Measurements from ENCODE around the gene ATF1.

Gene ATF1

DNA sequence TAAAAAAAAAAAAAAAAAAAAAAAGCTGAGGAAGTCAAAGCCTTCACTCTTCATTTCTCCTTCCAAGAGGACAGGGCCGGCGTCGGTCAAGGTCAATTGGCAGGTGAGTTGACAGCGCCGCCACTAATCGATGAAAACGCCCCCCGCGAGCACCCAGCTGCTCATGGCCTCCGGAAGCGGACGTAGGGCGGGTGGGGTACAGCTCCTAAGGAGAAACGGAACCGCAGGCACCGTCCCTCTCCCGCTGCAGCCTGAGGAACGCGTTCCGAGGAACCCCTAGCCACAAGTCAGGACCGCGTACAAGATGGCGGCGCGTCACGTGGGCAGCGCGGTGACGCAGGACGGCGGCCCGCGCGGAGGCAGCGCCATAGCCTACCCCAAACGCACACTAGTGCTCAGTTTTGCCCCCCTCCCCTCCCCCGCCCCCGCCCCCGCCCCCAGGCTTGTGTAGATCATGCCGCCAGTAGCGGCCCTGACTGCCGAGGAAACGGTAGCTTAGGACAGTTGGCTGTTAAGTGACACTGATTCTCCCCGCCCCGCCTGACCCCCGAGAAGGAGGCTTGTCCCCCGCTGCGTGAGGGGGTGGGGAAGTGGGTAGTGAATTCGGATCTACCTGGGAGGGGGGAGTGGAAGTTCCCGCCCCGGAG, at the start of gene ATF1:
ATF1 (plus strand) TSS at position 463 of the 647 bp plus-strand sequence. CDS start 16,045 bp downstream, outside the sequence.
- DNase-seq, result peak; percentile 93

DNA sequence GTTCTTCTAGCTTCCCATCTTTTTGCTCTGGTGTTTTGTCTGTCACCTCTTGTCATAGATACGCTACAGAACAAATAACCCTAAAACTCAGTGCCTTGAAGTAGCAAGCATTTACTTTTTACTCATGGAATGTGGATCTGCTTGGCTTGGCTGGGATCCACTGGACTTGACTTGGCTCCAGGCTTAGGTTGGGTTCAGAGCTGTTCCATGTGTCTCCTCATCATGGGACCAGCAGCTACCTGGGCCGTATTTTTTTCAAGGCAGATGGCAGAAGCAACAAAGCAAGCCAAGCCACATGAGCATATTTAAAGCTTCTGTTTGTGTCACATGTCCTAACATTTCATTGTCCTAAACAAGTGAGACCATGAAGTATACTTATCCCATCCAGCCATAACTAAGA, 48.7 kb upstream of the ATF1 start:
- no peak for DNase-seq

DNA sequence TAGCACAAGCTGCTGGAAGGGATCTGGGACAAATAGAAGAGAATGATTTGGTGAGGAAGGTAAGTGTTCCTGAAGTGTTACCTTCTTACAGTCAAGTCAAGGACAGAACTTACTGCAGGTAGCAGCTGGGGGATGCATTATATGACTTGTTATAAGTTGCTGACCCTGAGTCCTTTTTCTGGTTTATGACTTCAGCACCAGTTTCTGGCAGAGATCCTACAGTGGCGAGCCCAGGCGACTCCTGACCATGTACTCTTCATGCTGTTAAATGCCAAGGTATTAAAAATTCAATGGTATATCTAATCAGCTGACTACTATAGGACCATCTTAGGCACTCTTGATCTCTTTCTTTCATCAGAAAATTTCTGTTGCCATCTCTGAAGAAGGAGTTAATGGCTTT, 45.1 kb upstream of the ATF1 start:
- DNase-seq, result no peak

DNA sequence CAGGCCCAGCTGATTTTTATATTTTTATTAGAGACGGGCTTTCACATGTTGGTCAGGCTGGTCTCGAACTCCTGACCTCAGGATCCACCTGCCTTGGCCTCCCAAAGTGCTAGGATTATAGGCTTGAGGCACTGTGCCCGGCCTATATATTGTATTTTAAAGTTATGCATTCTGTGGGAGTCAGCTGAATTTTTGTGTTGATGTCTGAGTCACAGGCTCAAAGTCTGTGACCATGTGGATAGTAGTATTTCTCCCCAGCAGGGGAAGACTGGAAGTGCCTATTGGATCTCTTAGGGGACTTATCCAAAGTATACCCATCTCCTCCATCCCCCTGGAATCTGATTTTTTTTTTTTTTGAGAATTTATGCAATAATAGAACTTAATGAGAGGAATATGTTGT, 43.8 kb upstream of the ATF1 start:
- DNase-seq, result peak; percentile 15

DNA sequence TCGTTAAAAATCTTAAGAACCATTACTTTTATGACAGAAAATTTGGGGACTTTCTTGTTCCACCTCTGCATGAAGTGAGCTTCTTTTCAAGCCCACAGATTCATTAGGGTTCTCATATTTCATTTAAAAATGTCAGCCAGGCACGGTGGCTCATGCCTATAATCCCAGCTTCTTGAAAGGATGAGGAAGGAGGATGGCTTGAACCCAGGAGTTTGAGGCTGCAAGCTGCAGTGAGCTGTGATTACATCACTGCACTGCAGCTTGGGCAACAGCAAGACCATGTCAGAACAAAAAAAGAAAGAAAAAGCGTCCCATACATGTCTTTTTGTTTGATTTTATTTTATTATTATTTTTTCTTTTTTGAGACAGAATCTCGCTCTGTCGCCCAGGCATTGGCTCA, 43.4 kb upstream of the ATF1 start:
- no peak for DNase-seq

DNA sequence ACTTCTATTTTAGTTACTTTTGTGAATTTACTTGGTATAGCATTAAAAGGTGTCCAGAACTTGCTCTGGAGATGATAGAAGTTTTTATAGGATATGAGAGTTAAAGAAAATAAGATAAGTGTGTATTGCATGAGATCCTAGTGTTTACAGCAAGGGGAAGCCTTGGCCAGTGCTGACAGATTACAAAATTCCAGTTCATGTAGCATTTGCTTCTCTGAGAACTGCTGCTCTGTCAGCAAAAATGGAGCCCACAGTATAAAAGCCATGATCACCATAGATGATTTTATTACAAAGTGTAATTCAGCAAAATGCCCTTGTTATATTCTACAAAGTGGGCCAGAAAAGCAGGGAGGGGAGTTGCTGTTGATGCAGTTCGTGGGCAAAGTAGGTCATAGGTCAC, 40.0 kb upstream of the ATF1 start:
- DNase-seq, result no peak

DNA sequence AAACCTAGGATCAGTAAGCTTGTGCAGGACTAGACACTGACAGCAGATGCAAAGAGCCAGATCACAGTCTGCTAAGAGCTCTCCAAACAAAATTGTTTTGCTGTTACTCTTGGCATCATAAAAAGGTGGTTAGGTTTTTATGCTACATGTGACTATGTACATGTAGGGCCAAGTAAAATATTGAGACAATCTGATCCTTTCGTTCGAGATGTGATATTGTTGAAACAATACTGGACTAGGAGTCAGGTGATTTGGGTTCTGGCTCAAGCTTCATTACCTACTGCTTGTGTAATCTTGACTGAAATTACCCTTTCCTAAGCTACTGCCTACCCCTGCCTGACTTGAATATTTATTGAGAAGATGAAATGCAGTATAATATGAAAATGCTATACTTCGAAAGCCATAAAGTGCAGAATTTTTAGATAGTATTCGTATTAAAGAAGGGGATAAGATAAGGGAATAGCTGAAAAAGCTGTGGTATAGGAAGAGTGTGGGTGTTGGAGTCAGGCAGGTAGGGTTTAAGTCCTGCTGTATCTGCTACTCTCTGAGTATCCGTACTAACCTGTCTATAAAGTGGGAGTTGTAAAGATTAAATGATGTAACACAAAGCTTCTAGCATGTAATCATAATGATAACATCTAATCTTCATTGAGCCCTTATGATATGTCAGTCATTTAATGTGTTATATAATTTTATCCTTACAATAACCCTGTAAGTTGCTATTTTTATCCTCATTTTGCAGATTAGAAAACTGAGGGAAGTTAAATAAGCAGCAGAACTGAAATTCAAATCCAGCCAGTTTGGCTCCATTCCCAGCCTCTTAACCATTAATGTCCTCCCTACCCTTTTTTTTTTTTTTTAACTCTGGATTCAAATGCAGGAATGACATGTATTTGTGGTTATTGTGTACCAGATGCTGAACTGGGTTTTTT, 38.6 kb upstream of the ATF1 start:
- DNase-seq, result peak; percentile 46

DNA sequence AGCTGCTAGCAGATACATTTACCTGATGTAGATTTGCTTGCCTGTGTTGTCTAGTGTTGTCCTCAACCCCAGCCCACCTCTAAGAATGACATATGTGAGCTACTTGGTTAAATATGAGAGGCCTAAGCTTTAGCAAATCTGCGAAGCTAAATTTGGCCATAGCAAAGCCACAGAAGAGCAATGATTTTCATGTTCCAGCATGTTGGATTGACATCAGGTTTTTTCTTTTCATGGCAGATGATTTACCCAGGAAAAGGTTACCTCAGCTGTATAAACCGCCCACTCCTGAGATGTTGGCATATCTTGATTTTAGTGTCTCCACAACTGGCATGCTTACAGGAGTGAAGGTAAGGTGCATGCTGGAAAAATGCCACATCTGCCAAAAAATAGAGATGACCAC, 36.4 kb upstream of the ATF1 start:
- DNase-seq, result no peak

DNA sequence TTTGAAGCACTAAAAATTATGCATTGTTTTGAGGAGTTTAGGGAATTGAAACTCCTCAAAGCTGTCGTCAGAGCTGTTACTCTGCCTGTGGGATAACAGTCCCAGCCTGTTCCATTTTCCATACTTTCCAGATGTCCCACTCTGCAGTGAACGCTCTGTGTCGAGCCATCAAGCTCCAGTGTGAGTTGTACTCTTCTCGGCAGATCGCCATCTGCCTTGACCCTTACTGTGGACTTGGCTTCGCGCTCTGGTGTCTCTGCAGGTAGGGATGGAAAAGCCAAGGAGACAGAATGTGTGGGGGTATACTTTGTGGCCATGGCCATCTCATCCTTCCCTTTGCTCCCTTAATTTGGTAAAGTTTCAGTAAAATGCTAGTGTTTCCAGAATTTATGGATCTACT, 35.5 kb upstream of the ATF1 start:
- DNase-seq, result no peak

DNA sequence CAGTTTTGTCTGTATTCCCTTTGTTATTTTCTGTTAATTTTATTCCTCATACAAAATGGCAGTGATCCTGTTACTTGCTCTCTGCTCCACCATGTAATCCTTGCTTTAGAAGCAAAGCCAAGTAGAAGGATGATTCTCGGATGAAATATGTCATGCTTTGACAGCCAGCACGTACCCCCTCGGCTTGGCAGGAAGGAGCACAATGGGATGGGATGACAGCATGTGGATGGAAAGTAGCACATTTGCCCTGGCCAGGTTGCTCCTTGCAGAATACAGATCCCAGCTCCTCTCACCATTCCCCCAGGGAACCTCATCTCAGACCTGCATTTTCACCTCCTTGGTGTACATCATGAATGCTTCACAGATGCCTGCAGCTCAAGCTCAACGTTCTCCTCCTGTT, 35.1 kb upstream of the ATF1 start:
- no peak for DNase-seq

DNA sequence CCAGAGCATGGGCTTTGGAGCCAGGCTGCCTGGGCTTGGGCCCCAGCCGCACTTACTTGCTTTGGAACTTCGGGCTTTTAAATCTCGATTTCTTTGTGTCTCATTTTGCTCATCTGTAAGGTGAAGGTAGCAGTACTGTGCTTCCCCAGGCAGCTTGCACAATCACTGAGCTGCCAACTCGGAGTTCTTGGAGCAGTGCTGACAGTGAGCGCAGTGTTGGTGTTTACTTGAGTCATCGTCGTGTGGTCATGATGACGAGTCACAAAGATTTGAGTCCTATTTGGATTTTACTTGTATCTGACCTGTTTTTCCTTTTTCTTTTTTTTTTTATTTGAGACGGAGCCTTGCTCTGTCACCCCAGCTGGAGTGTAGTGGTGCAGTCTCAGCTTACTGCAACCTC, 31.3 kb upstream of the ATF1 start:
- peak; percentile 85 for DNase-seq

DNA sequence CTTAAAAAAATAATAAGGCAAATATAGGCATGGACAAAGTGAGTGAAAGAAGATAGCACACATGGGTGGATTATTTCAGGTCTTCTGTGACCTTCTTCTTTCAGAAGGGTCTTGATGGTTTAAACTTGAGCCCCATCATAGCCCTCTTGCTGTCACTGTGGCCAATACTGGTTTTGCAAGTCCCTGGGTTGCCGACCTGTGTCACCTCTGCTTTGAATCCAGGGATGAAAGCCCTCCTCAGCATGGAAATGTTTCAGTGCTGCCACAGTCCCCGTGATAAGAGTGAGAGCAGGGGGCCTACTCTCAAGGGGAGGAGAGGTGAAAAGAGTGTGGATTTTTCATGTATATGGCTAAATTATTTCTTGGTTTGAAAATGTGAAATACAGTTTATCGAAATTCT, 30.2 kb upstream of the ATF1 start:
- DNase-seq, result no peak

DNA sequence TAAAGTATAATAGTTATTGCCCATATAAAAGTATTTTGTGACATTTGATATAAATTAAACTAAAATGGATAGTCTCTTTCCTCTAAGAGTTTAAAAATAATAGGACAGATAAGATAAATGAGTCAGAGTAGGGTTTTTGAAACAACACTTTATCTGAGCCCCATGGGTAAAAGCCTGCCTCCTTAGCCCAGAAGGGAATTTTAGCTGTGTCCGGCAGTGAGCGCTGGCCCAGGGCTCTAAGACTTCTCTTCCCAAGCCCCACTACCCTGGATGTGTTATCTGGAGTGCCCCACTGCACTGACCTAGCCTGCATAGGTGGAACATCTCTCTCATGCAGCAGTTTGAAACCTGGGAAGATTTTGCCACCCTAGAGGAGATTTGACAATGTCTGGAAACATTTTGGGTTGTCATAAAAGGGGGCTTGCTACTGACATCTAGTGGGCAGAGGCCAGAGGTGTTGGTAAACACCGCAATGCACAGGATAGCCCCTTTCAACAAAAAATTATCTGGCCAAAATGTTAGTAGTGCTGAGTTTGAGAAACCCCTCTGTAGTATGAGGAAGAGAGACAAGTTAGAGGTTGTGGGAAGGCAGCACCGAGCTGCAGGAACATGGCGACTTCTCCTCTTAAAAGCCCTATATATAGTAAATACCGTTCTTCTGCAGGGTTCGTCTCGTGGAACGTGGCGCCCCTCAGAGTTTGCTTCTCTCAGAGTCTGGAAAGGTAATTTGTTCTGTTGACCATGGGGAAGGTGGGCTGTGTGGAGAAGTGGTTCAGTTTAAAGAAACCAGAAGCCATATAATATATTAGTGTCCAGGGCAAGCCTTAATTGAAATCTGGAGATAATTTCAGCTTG, 29.3 kb upstream of the ATF1 start:
- peak; percentile 47 for DNase-seq

DNA sequence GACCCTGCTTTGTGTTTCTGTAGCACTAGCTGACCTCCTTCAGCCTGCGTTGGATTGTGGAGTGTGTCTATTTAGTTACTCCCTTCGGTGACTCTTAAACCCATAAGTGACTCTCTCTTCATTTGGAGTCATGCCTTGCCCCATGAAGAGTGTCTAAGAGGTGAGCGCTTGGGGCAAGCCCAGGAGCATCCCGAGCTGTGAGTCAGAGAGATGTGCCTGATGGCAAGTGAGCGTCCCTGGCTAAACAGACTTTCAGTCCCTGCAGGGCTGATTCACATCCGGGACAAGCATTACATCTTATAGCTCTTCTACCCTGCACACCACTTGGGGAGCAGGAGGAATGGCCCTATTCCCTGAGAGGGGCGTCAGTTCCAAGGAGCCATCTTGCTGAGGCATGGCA, 24.3 kb upstream of the ATF1 start:
- DNase-seq, result peak; percentile 11

DNA sequence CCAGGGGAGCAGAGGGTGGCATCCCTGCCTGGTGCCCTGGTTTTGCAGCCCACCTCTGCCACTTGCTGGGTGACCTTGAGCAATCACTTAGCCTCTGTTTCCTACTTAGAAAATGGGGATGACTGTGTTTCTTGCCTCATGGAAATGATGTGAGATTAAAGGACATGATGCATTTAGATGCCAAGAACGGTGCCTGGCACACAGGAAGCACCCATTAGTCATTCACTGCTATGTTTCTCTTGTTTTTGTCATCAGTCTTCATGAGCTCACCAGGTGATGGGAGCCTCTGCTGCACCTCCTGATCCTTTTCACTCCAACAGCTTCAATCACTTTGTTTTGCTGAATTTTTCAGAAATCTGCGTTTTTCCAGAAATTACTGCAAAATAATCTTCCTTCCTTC, 23.6 kb upstream of the ATF1 start:
- no peak for DNase-seq

DNA sequence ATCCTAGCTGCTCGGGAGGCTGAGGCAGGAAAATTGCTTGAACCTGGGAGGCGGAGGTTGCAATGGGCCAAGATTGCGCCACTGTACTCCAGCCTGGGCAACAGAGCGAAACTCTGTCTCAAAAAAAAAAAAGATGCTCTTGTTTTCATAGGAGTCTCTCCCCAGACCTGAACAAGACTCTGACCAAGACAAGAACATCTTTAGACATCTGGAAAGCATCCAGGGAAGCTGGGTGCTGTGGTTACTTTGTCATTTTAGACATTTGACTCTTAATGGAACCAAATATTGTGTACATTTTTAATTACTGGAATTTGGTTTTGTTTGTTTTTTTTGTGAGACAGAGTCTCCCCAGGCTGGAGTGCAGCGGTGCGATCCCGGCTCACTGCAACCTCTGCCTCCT, 21.1 kb upstream of the ATF1 start:
- no peak for DNase-seq

DNA sequence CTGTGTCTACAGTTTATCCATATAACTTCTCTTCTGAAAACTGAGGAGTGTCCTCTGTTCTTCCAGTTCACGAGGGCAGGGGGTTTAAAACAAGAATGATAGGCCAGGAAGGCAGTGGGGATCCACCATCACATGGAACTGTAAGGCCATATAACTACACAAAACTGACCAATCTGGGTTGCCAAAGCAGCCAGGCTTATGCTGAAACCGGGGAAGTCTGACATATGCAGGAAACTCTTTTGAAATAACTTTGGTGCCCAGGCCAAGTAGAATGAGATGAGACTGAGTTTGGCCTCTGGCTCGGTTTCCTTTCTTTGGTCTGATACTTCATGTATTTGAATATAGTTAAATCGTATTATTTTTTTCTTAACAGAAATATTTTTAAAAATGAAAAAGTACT, 18.0 kb upstream of the ATF1 start:
- DNase-seq, result no peak

DNA sequence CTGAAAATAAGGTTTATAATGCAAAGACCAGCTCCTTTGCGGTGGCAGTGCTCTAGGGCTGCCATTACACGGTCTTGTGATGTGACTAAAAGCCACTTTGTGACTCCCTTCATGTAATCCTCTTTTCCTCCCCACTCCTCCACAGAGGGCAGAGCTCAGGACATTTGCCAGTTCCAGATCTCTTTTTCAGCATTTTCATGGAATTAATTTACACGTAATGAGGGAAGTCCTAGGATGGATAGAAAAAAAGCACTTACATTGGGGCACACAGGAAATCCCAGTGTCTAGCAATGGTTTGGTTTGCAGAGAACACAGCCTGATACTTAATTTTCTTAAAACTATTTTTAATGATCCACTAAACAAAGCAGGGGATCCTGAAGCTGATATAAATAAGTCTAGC, 17.5 kb upstream of the ATF1 start:
- DNase-seq, result no peak

DNA sequence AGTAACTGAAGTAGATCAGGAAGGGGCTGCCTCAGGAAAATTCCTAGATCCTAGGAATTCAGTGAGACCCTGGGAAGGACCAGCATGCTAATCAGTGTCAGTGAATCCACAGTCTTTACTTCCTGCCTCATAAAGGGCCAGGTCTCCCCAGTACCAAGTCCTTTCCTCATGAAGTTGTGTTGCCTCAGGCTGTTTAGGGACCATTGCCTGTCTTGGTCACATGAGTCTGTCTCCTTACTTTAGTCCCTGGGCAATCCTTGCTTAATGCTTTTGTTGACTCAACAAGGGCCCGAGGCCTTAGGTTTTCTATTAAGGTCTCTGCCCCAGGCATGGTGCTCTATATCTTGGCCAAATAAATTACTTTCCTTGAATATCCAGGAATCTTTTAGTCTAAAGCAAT, 16.1 kb upstream of the ATF1 start:
- DNase-seq, result no peak

DNA sequence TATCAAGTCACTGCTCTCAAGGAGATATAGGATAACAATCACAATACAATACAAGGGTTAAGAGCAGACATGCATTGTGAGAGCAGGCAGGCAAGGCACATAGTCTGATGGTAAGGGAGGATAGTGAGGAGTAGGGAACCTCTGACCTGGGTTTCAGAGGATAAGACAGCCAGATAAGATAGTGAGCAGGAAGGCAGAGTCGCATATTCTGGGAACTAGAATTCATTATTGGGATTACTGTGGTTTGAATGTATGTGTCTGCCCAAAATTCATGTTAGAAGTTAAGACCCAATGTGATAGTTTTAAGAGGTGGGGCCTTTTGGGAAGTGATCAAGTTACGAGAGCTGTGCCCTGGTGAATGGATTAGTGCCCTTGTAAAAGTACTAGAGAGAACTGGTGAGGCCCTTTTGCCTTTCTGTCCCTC, 14.4 kb upstream of the ATF1 start:
- DNase-seq, result no peak

DNA sequence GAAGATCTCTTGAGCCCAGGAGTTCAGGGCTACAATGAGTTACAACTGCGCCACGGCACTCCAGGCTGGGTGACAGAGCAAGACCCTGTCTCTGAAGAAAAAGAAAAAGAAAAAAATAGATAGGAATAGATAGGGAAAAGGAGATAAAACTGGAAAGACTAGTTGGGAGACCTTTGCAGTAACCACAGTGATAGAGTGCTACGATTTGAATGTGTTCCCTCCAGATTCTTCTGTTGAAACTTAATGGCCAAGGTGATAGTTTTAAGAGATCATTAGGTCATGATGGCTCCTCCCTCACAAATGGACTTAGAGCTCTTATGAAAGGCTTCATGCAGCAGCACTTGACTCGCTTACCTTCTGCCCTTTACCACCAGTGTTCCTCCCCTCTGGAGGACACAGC, 13.5 kb upstream of the ATF1 start:
- DNase-seq, result no peak

DNA sequence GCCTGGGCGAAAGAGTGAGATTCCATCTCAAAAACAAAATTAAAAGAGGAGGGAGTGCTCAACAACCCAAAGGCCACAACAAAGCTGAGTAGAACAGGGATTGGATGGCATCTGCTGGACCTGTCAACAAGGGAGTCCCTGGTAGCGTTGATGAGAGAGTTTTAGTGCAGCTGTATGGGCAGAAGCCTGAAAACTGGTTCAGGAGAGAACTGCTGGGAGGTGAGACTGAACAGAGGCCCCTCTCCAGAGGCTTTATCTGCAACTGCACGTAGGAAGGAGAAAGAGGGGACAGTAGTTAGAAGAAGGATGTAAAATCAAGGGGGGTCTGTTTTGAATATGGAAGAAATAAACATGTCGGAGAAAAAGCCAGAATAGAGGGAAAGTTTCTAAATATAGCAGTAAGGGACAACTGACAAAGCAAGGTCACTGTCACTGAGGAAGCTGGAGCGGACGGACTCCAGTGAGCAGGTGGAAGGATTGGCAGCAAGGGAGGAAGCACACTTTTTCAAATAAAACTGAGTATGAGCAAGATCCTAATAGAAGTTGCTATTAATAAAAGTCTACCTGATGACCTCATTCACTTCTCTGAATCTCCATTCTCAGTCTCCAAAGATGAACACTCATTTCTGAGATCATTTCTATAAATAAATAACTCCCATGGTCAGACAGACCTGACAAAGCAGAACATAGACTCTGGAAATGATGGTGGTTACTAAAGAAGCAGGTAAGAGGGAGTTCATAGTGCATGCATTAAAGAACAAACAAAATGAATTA, 11.8 kb upstream of the ATF1 start:
- DNase-seq, result peak; percentile 17
